ENCODE measurements around the gene ONECUT1. TPM values are rescaled to one million over a fixed set of nuclear protein-coding genes. Genes with fewer than 3 reads are reported as not detected.
A peak's percentile ranks its signal among the peaks of the same experiment; 100 is the strongest.

ONECUT1 gene
- total and polyA plus RNA-seq, 2 of the 8 experiments (the other 6 are each of a cell fraction or from before 2014, with no cell fraction given) = 0.65 to 6.4 TPM

DNA sequence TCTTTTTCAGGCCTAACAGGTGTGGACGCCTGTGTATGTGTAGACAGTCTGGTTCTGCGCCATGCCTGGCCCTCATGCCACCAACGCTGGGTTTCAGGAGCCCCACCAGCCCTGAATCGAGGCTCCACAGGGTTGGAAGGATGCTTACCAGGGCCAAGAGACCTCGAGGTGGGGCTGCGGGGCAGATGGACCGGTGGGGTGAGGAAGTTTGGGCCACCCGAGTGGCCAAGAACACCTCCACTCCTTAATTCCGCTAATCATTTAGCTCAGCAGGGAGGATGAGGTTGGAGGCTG lies 6.0 kb upstream of the ONECUT1 start:
- WGBS, 2 experiments (ENCODE audit: extremely low coverage in 1 of 2, insufficient coverage in 1 of 2, insufficient read length in 1 of 2, insufficient replicate concordance in 2 of 2, low coverage in 1 of 2, low lambda C conversion rate in 2 of 2, missing lambda C conversion rate in 1 of 2) = 9% methylated on average over 9 of the region's 9 CpGs; no CpG with 5 or more reads in 1 of the 2 experiments
- TF ChIP-seq, protein P1, sequence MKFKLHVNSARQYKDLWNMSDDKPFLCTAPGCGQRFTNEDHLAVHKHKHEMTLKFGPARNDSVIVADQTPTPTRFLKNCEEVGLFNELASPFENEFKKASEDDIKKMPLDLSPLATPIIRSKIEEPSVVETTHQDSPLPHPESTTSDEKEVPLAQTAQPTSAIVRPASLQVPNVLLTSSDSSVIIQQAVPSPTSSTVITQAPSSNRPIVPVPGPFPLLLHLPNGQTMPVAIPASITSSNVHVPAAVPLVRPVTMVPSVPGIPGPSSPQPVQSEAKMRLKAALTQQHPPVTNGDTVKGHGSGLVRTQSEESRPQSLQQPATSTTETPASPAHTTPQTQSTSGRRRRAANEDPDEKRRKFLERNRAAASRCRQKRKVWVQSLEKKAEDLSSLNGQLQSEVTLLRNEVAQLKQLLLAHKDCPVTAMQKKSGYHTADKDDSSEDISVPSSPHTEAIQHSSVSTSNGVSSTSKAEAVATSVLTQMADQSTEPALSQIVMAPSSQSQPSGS (IDR thresholded peaks at IDR 0.05; ENCODE audit: low read length) = no peak
- TF ChIP-seq TEAD4 (IDR thresholded peaks at IDR 0.05; ENCODE audit: low read depth, low read length) (no peak), RNF2 (IDR thresholded peaks at IDR 0.05; ENCODE audit: borderline replicate concordance, low read depth, low read length, missing control alignments, poor library complexity, severe bottlenecking) (peak; percentile 27), CEBPB (IDR thresholded peaks at IDR 0.05; ENCODE audit: low read depth, low read length) (no peak), RBBP5 (IDR thresholded peaks at IDR 0.05; ENCODE audit: borderline replicate concordance, low read depth, low read length) (no peak), POLR2A (IDR thresholded peaks at IDR 0.05; ENCODE audit: control extremely low read depth in 1 of 2, low read depth in 2 of 2, low read length in 2 of 2) (no peak)
- TF ChIP-seq, protein P2, sequence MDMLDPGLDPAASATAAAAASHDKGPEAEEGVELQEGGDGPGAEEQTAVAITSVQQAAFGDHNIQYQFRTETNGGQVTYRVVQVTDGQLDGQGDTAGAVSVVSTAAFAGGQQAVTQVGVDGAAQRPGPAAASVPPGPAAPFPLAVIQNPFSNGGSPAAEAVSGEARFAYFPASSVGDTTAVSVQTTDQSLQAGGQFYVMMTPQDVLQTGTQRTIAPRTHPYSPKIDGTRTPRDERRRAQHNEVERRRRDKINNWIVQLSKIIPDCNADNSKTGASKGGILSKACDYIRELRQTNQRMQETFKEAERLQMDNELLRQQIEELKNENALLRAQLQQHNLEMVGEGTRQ (IDR thresholded peaks at IDR 0.05; ENCODE audit: low read length) = no peak
- peaks cover 68 to 100% (median 96%) of the 10 kb centered on the region in 4 experiments for H3K27me3 ChIP-seq (replicated peaks in 1 of 4; ENCODE audit: control insufficient read depth in 3 of 4, extremely low read depth in 1 of 4, insufficient read depth in 3 of 4, low read length in 3 of 4)

More for the DNA sequence above, 6.0 kb upstream of the ONECUT1 start:
- Histone ChIP-seq H3K23ac (ENCODE audit: insufficient read length) (no peak overlapping the region), H3K23me2 (ENCODE audit: low read depth, low read length) (peaks cover 10% of the 10 kb centered on the region; the same call in 1 of the 2 replicates), H3K4ac (replicated peaks; ENCODE audit: insufficient read length, low read depth, low read length) (no peak overlapping the region), H2BK120ac (replicated peaks; ENCODE audit: low read depth, low read length) (no peak overlapping the region), H4K5ac (ENCODE audit: insufficient read length, low read depth, low read length) (no peak overlapping the region), H2BK5ac (ENCODE audit: low read depth, low read length) (no peak overlapping the region), H3K4me2 (ENCODE audit: insufficient read depth in 1 of 2, low read depth in 2 of 2, low read length in 2 of 2) (peak overlapping the region; percentile 71 to 75), H4K8ac (ENCODE audit: extremely low read depth, insufficient read depth, low read length) (no peak overlapping the region), H3K9ac (replicated peaks in 1 of 4; ENCODE audit: extremely low read depth in 1 of 4, low read depth in 3 of 4, low read length in 3 of 4) (no peak overlapping the region), H3K9me3 (ENCODE audit: insufficient read depth in 2 of 2, low read depth in 1 of 2, low read length in 1 of 2) (peaks cover 0 to 3% of the 10 kb centered on the region in 2 experiments; a peak in 1 of 4 replicates), H2BK12ac (ENCODE audit: low read depth, low read length) (no peak overlapping the region), H3K56ac (replicated peaks; ENCODE audit: insufficient read length, low read depth, low read length) (no peak overlapping the region), H3K27ac (ENCODE audit: low read depth, low read length) (no peak overlapping the region), H4K91ac (replicated peaks; ENCODE audit: insufficient read length, low read length) (no peak overlapping the region), H2AK5ac (ENCODE audit: low read depth, low read length) (peak overlapping the region; percentile 27; the same call in 1 of the 2 replicates), H2AFZ (ENCODE audit: low read length) (no peak overlapping the region), H3K36me3 (ENCODE audit: control insufficient read depth in 2 of 4, insufficient read depth in 4 of 4, low read length in 3 of 4) (no peaks in the 10 kb centered on the region), H4K20me1 (replicated peaks in 1 of 2; ENCODE audit: control insufficient read depth in 1 of 2, insufficient read depth in 2 of 2, low read length in 2 of 2) (peaks cover 28 to 38% of the 10 kb centered on the region in 2 experiments), H3K4me1 (replicated peaks in 1 of 4; ENCODE audit: control insufficient read depth in 3 of 4, insufficient read depth in 4 of 4, low read length in 3 of 4) (peaks cover 14 to 63% (median 37%) of the 10 kb centered on the region in 4 experiments), H2BK20ac (ENCODE audit: low read length) (no peak overlapping the region), H3K79me2 (ENCODE audit: control insufficient read depth in 1 of 2, insufficient read depth in 2 of 2, low read length in 2 of 2) (peaks cover 0 to 2% of the 10 kb centered on the region in 2 experiments; a peak in 1 of 4 replicates), H3K79me1 (ENCODE audit: low read depth, low read length) (peaks cover 2% of the 10 kb centered on the region; the same call in 1 of the 2 replicates), H3K14ac (ENCODE audit: insufficient read length) (no peak overlapping the region), H3K18ac (ENCODE audit: extremely low read depth, low read length) (peak overlapping the region; percentile 28; the same call in 1 of the 2 replicates), H3K4me3 (ENCODE audit: extremely low read depth in 1 of 4, insufficient read depth in 2 of 4, low read depth in 3 of 4, low read length in 4 of 4) (peak overlapping the region in 1 of 4 experiments; percentile 52; a peak in 2 of 8 replicates), H2BK15ac (ENCODE audit: low read length) (no peak overlapping the region)
- POLR2A ChIA-PET (ENCODE audit: partially characterized antibody) = interaction anchor here (0.8 to 14.4 kb wide), 3 partner anchors 7 to 9 kb away, joined by 3 to 225 read pairs (median 4); partner anchors contain the start of gene ONECUT1
- CTCF ChIA-PET (ENCODE audit: partially characterized antibody) = interaction anchor here (0.6 to 13.4 kb wide), 5 partner anchors 7 to 32 kb away, joined by 3 to 182 read pairs (median 3); partner anchors contain the start of gene ONECUT1
- FAIRE-seq (no peak), DNase-seq (ENCODE audit: low read depth in 1 of 2, low spot score in 2 of 2) (peak in 1 of 2 experiments; percentile 52)
